Tibial nerve (tissue), 3 donors: Measurements from ENCODE around the gene KLHDC10.

ENCODE experiments used
- POLR2A ChIP-seq, 2 donors: fragments of 450-650 bp; IDR thresholded peaks; one replicate each; pipeline ENCODE4 v1.6.1; 2017; ENCODE audit warnings: antibody characterized with exemption in 2 of 2, mild to moderate bottlenecking in 2 of 2, moderate library complexity in 2 of 2
- TF ChIP-seq, protein P1 (sequence below), 5 experiments: fragments of 200-600 bp in 3 of 5; fragments of 450-650 bp in 2 of 5; sonication (generic) in 3 of 5; IDR thresholded peaks; one replicate each; pipeline ENCODE4 v1.5.1; 2016 to 2019; ENCODE audit warnings: antibody characterized with exemption in 5 of 5, mild to moderate bottlenecking in 3 of 5, moderate library complexity in 2 of 5

DNA sequence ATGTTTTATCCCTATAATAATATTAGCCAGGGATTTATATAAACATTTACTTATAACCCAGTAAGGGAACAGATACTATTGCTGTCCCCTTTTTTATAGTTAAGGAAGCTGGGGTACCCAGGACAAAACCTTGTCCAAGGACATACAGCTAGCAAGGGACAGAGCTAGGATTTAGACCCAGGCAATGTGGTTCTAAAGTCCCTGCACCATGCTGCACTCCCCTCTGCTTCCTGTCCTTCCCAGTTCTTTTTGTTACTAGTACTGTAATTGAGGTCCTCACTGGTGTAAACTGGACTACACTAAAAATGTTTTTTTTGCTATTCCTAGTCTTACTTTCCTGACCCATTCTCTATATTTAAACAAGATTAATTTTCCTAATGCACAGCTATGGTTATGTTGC lies 16.6 kb downstream of the KLHDC10 start:
- TF ChIP-seq, protein P1, sequence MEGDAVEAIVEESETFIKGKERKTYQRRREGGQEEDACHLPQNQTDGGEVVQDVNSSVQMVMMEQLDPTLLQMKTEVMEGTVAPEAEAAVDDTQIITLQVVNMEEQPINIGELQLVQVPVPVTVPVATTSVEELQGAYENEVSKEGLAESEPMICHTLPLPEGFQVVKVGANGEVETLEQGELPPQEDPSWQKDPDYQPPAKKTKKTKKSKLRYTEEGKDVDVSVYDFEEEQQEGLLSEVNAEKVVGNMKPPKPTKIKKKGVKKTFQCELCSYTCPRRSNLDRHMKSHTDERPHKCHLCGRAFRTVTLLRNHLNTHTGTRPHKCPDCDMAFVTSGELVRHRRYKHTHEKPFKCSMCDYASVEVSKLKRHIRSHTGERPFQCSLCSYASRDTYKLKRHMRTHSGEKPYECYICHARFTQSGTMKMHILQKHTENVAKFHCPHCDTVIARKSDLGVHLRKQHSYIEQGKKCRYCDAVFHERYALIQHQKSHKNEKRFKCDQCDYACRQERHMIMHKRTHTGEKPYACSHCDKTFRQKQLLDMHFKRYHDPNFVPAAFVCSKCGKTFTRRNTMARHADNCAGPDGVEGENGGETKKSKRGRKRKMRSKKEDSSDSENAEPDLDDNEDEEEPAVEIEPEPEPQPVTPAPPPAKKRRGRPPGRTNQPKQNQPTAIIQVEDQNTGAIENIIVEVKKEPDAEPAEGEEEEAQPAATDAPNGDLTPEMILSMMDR (IDR thresholded peaks at IDR 0.05): no peak
- TF ChIP-seq POLR2A (IDR thresholded peaks at IDR 0.05): no peak
